Measurements from ENCODE around the gene MIAT. TPM values are rescaled to one million over a fixed set of nuclear protein-coding genes. Genes with fewer than 3 reads are reported as not detected.

Gene MIAT
- polyA plus RNA-seq, 1 donor (not counting 4 experiments of a cell fraction or from before 2014, with no cell fraction given), result 0.04 TPM

GRCh38 chr22:26672060-26672471 is 14.7 kb downstream of the MIAT start:
- Histone ChIP-seq H3K9me3 (ENCODE audit: control insufficient read depth, low read depth, low read length) (no peaks in the 10 kb centered on the region), H3K27ac (ENCODE audit: control insufficient read depth, insufficient read depth, low read length) (peak overlapping the region; percentile 100), H4K20me1 (ENCODE audit: control insufficient read depth, extremely low read depth, insufficient read depth, low read length) (no peaks in the 10 kb centered on the region), H3K9me1 (ENCODE audit: control insufficient read depth, extremely low read depth, insufficient read depth, low read length) (peaks cover 5% of the 10 kb centered on the region), H3K9ac (ENCODE audit: control insufficient read depth, extremely low read depth, insufficient read depth, low read length) (peak overlapping the region; percentile 100), H3K27me3 (ENCODE audit: control insufficient read depth, extremely low read depth, insufficient read depth, low read length) (no peaks in the 10 kb centered on the region), H2AFZ (ENCODE audit: control insufficient read depth, low read length) (peak overlapping the region; percentile 88), H3K79me2 (ENCODE audit: control insufficient read depth, insufficient read depth, low read length) (peaks cover 20% of the 10 kb centered on the region), H3K4me3 (ENCODE audit: control insufficient read depth in 2 of 3, extremely low read depth in 1 of 3, insufficient read depth in 2 of 3, low read depth in 1 of 3, low read length in 3 of 3) (peak overlapping the region in 2 of 3 experiments; percentile 97 to 98), H3K36me3 (ENCODE audit: control insufficient read depth in 2 of 2, extremely low read depth in 1 of 2, insufficient read depth in 2 of 2, low read length in 2 of 2) (no peaks in the 10 kb centered on the region), H3K4me2 (ENCODE audit: control insufficient read depth, extremely low read depth, insufficient read depth, low read depth, low read length) (peak overlapping the region; percentile 99), H3K4me1 (ENCODE audit: control insufficient read depth, extremely low read depth, insufficient read depth, low read length) (peaks cover 41% of the 10 kb centered on the region)
- DNase-seq (ENCODE audit: low read depth, low spot score) (no peak), FAIRE-seq (no peak)
- dilution Hi-C loops (cut with MboI; ENCODE audit: extremely low pct_ligation_motif_present, low sequenced_read_pairs), result no loop called here
- TF ChIP-seq EZH2 (IDR thresholded peaks at IDR 0.05; ENCODE audit: low read length), result no peak
- no peak for TF ChIP-seq CTCF (optimal IDR thresholded peaks at IDR 0.05 in 1 of 3, IDR thresholded peaks at IDR 0.05 in 1 of 3, conservative IDR thresholded peaks at IDR 0.05 in 1 of 3; ENCODE audit: extremely low read depth in 1 of 3, insufficient read depth in 2 of 3, low read length in 3 of 3)

GRCh38 chr22:26672590-26673468 is 15.4 kb downstream of the MIAT start:
- H3K9me3 ChIP-seq (ENCODE audit: control insufficient read depth, low read depth, low read length), result no peaks in the 10 kb centered on the region
- no peaks in the 10 kb centered on the region for H4K20me1 ChIP-seq (ENCODE audit: control insufficient read depth, extremely low read depth, insufficient read depth, low read length)
- H3K4me2 ChIP-seq (ENCODE audit: control insufficient read depth, extremely low read depth, insufficient read depth, low read depth, low read length), result peak overlapping the region; percentile 99
- H3K27ac ChIP-seq (ENCODE audit: control insufficient read depth, insufficient read depth, low read length), result peak overlapping the region; percentile 100
- DNase-seq (ENCODE audit: low read depth, low spot score), result peak; percentile 88
- TF ChIP-seq CTCF (optimal IDR thresholded peaks at IDR 0.05 in 1 of 3, IDR thresholded peaks at IDR 0.05 in 1 of 3, conservative IDR thresholded peaks at IDR 0.05 in 1 of 3; ENCODE audit: extremely low read depth in 1 of 3, insufficient read depth in 2 of 3, low read length in 3 of 3) (peak; percentile 56 to 66 (median 62)), EZH2 (IDR thresholded peaks at IDR 0.05; ENCODE audit: low read length) (no peak)
- H3K36me3 ChIP-seq (ENCODE audit: control insufficient read depth in 2 of 2, extremely low read depth in 1 of 2, insufficient read depth in 2 of 2, low read length in 2 of 2), result peaks cover 0 to 1% of the 10 kb centered on the region in 2 experiments
- peaks cover 24% of the 10 kb centered on the region for H3K79me2 ChIP-seq (ENCODE audit: control insufficient read depth, insufficient read depth, low read length)
- peak; percentile 92 for FAIRE-seq
- peak overlapping the region; percentile 55 to 98 (median 97) for H3K4me3 ChIP-seq (ENCODE audit: control insufficient read depth in 2 of 3, extremely low read depth in 1 of 3, insufficient read depth in 2 of 3, low read depth in 1 of 3, low read length in 3 of 3)
- no peaks in the 10 kb centered on the region for H3K27me3 ChIP-seq (ENCODE audit: control insufficient read depth, extremely low read depth, insufficient read depth, low read length)
- H2AFZ ChIP-seq (ENCODE audit: control insufficient read depth, low read length), result peak overlapping the region; percentile 88
- H3K9ac ChIP-seq (ENCODE audit: control insufficient read depth, extremely low read depth, insufficient read depth, low read length), result peak overlapping the region; percentile 100
- peaks cover 5% of the 10 kb centered on the region for H3K9me1 ChIP-seq (ENCODE audit: control insufficient read depth, extremely low read depth, insufficient read depth, low read length)
- dilution Hi-C loops (cut with MboI; ENCODE audit: extremely low pct_ligation_motif_present, low sequenced_read_pairs), result no loop called here
- peaks cover 37% of the 10 kb centered on the region for H3K4me1 ChIP-seq (ENCODE audit: control insufficient read depth, extremely low read depth, insufficient read depth, low read length)
